ENCODE results near the gene BMPR1B. TPM values are rescaled to one million over a fixed set of nuclear protein-coding genes. Genes with fewer than 3 reads are reported as not detected.

BMPR1B gene
- total RNA-seq, 1 donor from 2014 or later, result 9.3 TPM

GRCh38 chr4:94911106-94911505 is 153.4 kb downstream of the BMPR1B start:
- no peak for TF ChIP-seq CTCF (conservative IDR thresholded peaks at IDR 0.05)
- no peaks in the 10 kb centered on the region for H3K27me3 Mint-ChIP-seq
- no peak for DNase-seq (ENCODE audit: extremely low spot score, unreplicated experiment)
- H3K27ac Mint-ChIP-seq, result no peak overlapping the region
- H3K9me3 Mint-ChIP-seq, result peaks cover 9% of the 10 kb centered on the region
- H3K36me3 Mint-ChIP-seq, result no peaks in the 10 kb centered on the region
- peaks cover 5% of the 10 kb centered on the region for H3K4me1 Mint-ChIP-seq (ENCODE audit: unreplicated experiment)
- H3K4me3 Mint-ChIP-seq, result no peak overlapping the region

GRCh38 chr4:94912606-94913005 is 154.9 kb downstream of the BMPR1B start:
- Mint-ChIP-seq H3K4me1 (ENCODE audit: unreplicated experiment) (peaks cover 5% of the 10 kb centered on the region), H3K36me3 (no peaks in the 10 kb centered on the region), H3K9me3 (peaks cover 13% of the 10 kb centered on the region), H3K27me3 (no peaks in the 10 kb centered on the region), H3K27ac (no peak overlapping the region), H3K4me3 (no peak overlapping the region)
- no peak for DNase-seq (ENCODE audit: extremely low spot score, unreplicated experiment)
- no peak for TF ChIP-seq CTCF (conservative IDR thresholded peaks at IDR 0.05)

GRCh38 chr4:94913316-94913715 is 155.6 kb downstream of the BMPR1B start:
- Mint-ChIP-seq H3K27ac (no peak overlapping the region), H3K27me3 (no peaks in the 10 kb centered on the region), H3K4me3 (no peak overlapping the region), H3K4me1 (ENCODE audit: unreplicated experiment) (peaks cover 5% of the 10 kb centered on the region), H3K9me3 (peaks cover 13% of the 10 kb centered on the region), H3K36me3 (no peaks in the 10 kb centered on the region)
- no peak for TF ChIP-seq CTCF (conservative IDR thresholded peaks at IDR 0.05)
- DNase-seq (ENCODE audit: extremely low spot score, unreplicated experiment), result no peak

- H3K4me3 Mint-ChIP-seq, result no peak overlapping the region
- TF ChIP-seq CTCF (conservative IDR thresholded peaks at IDR 0.05), result no peak
- no peak for DNase-seq (ENCODE audit: extremely low spot score, unreplicated experiment)
- H3K4me1 Mint-ChIP-seq (ENCODE audit: unreplicated experiment), result no peaks in the 10 kb centered on the region
- no peaks in the 10 kb centered on the region for H3K36me3 Mint-ChIP-seq
- H3K27me3 Mint-ChIP-seq, result no peaks in the 10 kb centered on the region
- no peak overlapping the region for H3K27ac Mint-ChIP-seq
- peaks cover 8% of the 10 kb centered on the region for H3K9me3 Mint-ChIP-seq
Observed at GRCh38 chr4:94917146-94917545, 159.4 kb downstream of the BMPR1B start.

GRCh38 chr4:94918543-94918942 is 160.8 kb downstream of the BMPR1B start:
- no peak for TF ChIP-seq CTCF (conservative IDR thresholded peaks at IDR 0.05)
- no peak for DNase-seq (ENCODE audit: extremely low spot score, unreplicated experiment)
- H3K27me3 Mint-ChIP-seq, result no peaks in the 10 kb centered on the region
- no peaks in the 10 kb centered on the region for H3K36me3 Mint-ChIP-seq
- no peak overlapping the region for H3K4me3 Mint-ChIP-seq
- H3K27ac Mint-ChIP-seq, result no peak overlapping the region
- peaks cover 8% of the 10 kb centered on the region for H3K9me3 Mint-ChIP-seq
- no peaks in the 10 kb centered on the region for H3K4me1 Mint-ChIP-seq (ENCODE audit: unreplicated experiment)

GRCh38 chr4:94920369-94920768 is 162.6 kb downstream of the BMPR1B start:
- H3K36me3 Mint-ChIP-seq, result no peaks in the 10 kb centered on the region
- H3K4me1 Mint-ChIP-seq (ENCODE audit: unreplicated experiment), result no peaks in the 10 kb centered on the region
- DNase-seq (ENCODE audit: extremely low spot score, unreplicated experiment), result no peak

More at GRCh38 chr4:94920369-94920768, 162.6 kb downstream of the BMPR1B start:
- peaks cover 4% of the 10 kb centered on the region for H3K9me3 Mint-ChIP-seq
- H3K27me3 Mint-ChIP-seq, result no peaks in the 10 kb centered on the region
- no peak overlapping the region for H3K27ac Mint-ChIP-seq
- H3K4me3 Mint-ChIP-seq, result no peak overlapping the region
- TF ChIP-seq CTCF (conservative IDR thresholded peaks at IDR 0.05), result no peak
